IPS DF 4.7 (cell line): ENCODE results near the gene ANKRD65.
"Not testable (repeated sequence)": the region's sequence is repeated elsewhere in the genome, so short reads cannot be mapped to it uniquely, and the experiment has no call there.

ENCODE experiments used
- DNase-seq: peaks from one replicate; pipeline ENCODE4 v3.0.0-alpha.2; 2013; ENCODE audit warnings: low spot score; ENCODE audit errors: extremely low read depth

ANKRD65 gene

GRCh38 chr1:1421147-1421906 is at the start of gene ANKRD65:
ANKRD65 (minus strand) TSS chr1:1421276; CDS start chr1:1421005, 271 bp downstream.
- no peak for DNase-seq

DNA sequence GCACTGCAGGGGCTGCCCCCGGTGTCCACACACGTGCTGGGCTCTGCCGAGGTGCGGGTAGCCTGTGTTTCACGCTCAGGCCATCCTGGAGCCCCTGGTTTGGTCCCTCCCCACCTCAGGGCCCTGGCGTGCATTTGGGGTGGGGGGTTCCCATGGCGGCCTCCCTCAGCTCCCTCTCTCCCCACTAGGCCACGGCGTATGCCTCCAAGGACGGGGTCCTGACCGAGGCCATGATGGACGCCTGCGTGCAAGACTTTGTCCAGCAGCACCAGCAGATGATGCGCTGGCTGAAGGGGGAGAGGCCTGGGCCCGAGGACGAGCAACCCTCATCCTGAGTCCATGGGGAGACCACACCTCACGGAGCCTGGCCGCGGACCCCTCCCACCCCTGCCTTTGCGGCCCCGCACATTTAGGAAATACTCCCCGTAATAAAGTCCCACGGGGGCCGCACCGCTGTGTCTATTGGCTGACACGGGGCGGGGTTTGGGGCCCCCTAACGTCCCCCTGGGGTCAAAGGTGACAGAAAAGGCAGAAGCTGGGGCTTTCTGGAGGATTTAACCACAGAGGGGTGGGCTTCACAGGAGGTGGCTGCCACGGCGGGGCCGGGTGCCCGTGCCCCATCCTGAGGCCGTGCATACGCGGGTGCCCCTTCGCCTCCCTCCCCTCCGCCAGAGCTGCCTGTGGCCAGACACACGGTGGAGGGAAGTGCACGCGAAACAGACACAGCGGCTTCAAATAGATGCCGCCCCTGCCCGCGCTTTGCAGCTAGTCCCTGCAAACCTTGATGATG is 47.3 kb upstream of the ANKRD65 start:
- not testable (repeated sequence) for DNase-seq

DNA sequence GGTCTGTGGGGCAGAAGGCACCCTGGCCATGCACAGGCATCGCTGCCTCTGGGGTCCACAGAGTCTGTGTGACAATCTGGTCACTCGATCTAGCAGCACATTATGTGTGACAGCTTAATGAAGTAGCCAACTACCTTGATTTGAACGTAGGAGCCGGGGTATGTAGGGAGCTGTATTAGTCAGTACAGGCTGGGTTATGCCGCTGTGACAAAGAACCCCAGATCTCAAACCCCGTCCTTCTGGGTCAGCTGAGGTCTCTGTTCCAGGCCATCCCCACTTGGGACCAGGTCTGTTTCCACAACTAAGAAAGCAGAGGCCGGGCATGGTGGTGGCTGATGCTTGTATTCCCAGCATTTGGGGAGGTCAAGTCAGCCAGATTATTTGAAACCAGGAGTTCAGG is 42.2 kb upstream of the ANKRD65 start:
- DNase-seq, result no peak

- DNase-seq, result no peak
These were observed 41.4 kb upstream of the ANKRD65 start for GRCh38 chr1:1462318-1462966.

DNA sequence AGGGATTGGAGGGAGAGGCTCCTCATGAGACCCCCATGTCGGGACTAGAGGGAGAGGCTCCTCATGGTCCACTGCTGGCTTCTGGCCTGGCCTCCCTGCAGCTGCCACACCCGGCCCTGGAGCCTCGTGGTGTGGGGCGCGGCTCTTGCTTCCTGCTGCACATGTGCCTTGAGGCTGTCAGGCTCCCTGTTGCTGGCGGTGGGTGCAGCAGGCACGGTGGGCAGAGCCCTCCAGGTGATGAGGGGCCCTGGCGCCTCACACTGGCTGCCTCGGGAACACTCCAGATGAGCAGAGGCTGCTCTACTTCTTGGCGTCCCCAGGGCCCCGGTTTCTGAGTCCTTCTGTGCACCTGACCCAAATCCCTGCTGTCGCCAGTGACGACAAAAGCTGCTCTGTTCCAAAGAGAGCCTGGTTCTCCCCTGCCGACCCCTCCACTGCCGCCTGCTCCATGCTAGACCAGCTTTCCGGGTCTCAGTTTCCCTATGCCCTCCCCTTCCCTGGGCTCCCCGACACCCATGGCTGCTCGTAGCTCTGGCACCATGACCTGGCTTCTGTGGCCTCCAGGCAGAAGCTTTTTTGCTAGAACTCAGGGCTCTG is 40.7 kb upstream of the ANKRD65 start:
- no peak for DNase-seq

DNA sequence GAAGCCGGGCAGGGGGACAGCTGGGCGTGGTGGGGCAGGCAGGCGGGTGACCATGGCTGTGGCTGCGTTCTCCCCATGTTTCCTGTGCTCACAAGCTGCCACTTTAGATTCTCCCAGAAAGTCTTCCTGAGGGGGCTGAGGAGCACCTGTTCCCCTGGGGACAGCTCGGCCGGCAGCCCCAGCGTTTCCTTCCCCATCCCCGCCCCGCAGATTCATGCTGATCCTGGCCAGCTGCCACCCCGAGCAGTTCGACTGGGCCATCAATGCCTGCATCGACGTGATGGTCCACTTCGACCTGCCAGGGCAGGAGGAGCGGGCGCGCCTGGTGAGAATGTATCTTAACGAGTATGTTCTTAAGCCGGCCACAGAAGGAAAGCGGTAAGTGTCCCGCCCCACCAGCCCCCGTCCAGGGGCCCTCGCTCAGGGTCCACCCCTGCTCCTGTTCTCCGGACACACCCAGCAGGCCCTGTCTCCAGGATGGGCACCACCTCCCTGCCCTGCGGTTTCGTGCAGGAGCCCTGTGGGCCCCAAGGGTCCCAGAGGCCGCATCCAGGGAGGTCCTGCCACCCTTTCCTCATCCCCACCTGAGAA is 39.6 kb upstream of the ANKRD65 start:
- DNase-seq, result no peak

DNA sequence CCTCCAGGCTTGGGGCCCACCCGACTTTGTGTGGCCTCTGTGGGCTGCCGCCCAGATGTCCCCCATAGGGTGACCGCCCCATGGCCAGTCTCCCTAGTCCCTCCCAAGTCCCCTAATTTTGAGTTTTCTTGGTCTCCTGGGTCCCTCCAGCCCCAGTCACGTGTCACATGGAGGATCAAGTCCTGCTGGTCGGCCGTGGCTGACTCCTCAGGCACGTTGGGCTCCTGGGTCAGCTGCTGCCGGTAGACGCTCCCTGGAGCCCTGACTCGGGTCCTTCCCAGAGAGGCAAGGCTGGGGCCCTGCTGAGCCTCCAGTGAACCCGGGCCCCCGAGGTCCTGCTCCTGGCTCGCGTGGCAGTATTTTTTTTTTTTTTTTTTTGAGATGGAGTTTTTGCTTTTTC is 38.6 kb upstream of the ANKRD65 start:
- DNase-seq, result not testable (repeated sequence)

DNA sequence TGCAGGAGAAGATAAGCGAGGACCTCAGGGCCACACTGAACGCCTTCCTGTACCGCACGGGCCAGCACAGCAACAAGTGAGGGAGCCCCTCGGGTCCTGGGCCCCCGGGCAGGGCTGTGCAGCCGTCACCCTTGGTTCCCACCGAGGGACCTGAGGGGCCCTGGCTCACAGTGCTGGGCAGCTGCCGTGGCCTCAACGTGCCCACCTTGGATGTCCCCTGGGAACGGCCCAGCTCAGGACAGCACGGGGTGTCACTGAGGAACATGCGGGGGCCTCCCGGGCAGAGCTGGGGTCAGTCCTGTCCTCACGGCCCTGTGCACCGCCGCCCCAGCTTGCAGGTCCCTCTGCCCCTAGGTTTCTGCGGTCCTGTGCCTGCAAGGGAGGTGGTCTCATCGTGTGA is 38.1 kb upstream of the ANKRD65 start:
- DNase-seq, result not testable (repeated sequence)

GRCh38 chr1:1456683-1457255 is 35.7 kb upstream of the ANKRD65 start:
- DNase-seq, result not testable (repeated sequence)

GRCh38 chr1:1455934-1456333 is 34.9 kb upstream of the ANKRD65 start:
- DNase-seq, result not testable (repeated sequence)

DNA sequence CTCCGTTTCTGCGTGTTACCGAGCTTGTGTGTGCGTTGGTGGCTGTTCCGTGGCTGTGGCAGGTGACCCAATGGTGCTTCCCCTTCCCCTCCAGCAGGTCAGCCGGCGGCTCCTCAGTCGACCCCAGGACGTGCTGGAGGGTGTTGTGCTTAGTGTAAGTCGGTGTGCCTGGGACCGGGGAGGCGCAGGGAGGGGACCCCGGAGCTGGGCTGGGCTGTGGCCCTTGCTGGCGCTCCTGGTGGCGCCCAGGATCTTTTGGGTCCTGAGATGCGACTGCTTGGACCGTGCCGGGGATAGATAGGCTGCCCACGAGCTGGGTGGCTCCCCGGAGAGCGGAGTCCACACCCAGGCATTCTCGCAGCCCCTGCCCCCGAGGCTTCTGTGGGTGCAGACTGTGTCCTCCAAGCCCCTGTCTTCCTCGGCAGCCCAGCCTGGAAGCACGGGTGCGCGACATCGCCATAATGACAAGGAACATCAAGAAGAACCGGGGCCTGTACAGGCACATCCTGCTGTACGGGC is 34.3 kb upstream of the ANKRD65 start:
- DNase-seq, result no peak

DNA sequence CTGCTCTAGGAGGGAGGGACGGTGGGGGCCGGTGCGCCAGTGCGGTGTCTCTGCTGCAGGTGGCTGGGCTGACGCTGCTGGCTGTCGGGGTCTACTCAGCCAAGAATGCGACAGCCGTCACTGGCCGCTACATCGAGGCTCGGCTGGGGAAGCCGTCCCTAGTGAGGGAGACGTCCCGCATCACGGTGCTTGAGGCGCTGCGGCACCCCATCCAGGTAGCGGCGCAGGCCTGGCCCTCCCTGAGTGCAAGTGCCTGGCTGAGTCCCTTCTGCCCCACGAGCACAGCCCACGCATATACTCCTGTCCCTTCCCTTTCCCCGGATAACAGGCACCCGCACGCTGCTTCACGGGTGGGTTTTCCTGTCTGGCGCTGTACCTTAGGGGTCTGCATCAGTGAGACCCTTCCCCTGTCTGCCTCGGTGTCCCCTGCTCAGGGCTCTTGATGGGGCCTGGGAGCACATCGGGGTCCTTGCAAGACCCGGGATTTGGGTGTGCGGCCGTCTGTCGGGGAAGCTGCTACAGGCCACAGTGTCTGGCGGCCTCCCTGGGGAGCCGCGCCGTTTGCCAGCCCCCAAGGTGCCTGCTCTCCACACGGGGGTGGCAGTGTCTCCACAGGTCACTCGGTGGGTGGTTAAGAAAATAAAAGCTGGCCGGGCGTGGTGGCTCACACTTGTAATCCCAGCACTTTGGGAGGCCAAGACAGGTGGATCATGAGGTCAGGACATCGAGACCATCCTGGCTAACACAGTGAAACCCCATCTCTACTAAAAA is 33.4 kb upstream of the ANKRD65 start:
- not testable (repeated sequence) for DNase-seq

GRCh38 chr1:1452882-1453281 is 31.8 kb upstream of the ANKRD65 start:
- no peak for DNase-seq

DNA sequence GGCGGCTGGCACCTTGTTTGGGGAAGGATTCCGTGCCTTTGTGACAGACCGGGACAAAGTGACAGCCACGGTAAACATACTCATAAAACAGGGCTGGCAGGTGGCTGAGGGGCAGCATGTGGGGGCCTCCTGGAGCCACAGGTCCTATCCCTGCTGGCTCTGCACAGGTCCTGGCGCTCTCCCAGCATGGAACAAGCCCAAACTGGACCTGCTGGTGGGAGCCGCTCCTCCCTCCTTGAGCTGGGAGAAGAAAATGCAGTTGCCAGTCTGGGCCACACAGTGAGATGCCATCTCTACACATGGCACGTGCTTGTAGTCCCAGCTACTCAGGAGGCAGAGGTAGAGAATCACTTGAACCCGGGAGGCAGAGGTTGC is 31.3 kb upstream of the ANKRD65 start:
- not testable (repeated sequence) for DNase-seq

DNA sequence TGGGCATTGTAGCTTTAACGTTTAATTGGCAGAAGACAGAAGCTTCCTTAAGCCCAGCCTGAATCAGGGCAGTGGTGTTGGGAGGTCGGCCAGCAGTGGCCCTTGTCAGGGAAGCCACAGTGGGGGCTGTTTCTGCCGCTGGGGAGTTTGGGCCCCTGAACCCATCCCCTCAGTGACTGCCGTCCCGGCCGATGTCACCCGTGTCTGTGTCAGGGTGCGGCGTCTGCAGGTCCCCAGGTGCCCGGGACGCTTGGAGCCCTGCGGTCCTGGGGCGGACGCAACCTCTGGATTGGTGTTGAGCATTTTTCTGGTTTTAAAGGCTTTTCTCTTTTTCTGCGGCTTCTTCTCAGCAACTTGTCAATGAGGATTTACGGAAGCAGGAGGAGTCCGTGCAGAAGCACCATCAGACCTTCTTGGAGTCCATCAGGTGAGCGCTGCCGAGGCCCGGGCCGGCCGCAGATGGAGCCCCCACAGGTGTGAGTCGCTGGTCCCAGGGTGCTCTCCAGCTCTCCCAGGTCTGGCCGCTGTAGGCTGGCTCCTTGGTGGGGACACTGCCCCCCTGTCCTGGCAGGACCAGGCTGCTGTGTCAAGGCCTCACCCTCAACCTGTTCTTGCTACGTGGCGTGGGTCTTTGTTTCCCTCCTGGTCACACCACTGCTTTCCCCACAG is 30.8 kb upstream of the ANKRD65 start:
- no peak for DNase-seq

- not testable (repeated sequence) for DNase-seq
These were observed 29.5 kb upstream of the ANKRD65 start for GRCh38 chr1:1450616-1451015.

DNA sequence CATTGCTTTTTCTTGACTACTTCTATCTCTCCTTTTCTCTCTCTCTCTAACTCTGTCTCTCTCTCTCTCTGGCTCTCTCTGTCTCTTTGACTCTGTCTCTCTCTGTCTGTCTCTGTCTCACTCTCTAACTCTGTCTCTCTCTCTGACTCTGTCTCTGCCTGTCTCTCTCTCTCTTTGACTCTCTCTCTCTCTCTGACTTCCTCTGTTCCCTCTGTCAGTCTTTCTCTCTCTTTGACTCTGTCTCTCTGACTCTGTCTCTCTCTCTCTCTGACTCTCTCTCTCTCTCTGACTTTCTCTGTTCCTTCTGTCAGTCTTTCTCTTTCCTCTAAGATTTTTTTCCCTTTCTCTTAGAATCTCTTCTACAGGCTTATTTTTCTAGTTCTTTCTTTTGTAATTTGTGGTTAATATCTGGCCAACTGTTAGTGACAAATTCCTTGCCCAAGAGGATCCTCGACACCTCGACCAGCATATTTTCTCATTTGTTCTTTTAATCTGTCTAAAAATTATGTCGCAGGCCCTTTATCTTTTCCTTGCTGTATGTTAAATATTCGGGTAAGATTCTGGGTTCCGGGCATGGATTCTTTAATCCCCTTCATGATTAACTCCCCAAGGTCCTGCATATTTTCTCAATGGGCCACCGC is 28.1 kb upstream of the ANKRD65 start, which contains the start of gene ATAD3C:
Gene ATAD3C (plus strand): TSS at position 591 of the 641 bp plus-strand sequence. CDS start 995 bp downstream, outside the sequence.
- no peak for DNase-seq

DNA sequence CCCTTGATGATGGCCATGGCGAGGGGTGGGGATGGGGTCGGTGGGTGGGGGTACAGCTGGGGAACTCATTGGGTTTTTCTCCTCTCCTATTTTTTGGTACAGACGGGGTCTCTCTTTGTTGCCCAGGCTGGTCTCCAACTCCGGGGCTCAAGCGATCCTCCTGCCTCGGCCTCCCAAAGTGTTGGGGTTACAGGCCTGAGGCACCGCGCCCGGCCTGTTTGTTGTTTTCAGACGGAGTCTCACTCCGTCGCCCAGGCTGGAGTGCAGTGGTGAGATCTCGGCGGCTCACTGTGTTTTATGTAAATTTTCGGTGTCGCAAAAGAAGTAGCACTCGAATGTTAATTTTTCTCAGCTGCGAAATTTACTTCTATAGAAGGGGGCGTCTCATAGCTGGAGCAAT is 25.6 kb upstream of the ANKRD65 start:
- not testable (repeated sequence) for DNase-seq
